Mucosa of stomach (tissue), 1 donor: ENCODE data around the gene ACTR10.

ENCODE experiments used
- H3K27me3 ChIP-seq: one replicate; pipeline ENCODE4 v1.7.0; 2013; ENCODE audit warnings: mild to moderate bottlenecking, low read length; ENCODE audit not compliant: control insufficient read depth, insufficient read depth
- H3K36me3 ChIP-seq: one replicate; pipeline ENCODE4 v1.7.0; 2013; ENCODE audit warnings: low read length; ENCODE audit not compliant: control insufficient read depth, insufficient read depth
- H3K4me1 ChIP-seq: one replicate; pipeline ENCODE4 v1.7.0; 2013; ENCODE audit warnings: mild to moderate bottlenecking, low read length; ENCODE audit not compliant: control insufficient read depth, insufficient read depth
- H3K4me3 ChIP-seq: one replicate; pipeline ENCODE4 v1.7.0; 2013; ENCODE audit warnings: low read length
- H3K9ac ChIP-seq: one replicate; pipeline ENCODE4 v1.7.0; 2013; ENCODE audit warnings: mild to moderate bottlenecking, low read length, moderate library complexity
- H3K9me3 ChIP-seq: one replicate; pipeline ENCODE4 v1.7.0; 2013; ENCODE audit warnings: mild to moderate bottlenecking, low read length, moderate library complexity; ENCODE audit not compliant: control insufficient read depth
- donor health status: Pancreatic carcinoma.

ACTR10 gene

DNA sequence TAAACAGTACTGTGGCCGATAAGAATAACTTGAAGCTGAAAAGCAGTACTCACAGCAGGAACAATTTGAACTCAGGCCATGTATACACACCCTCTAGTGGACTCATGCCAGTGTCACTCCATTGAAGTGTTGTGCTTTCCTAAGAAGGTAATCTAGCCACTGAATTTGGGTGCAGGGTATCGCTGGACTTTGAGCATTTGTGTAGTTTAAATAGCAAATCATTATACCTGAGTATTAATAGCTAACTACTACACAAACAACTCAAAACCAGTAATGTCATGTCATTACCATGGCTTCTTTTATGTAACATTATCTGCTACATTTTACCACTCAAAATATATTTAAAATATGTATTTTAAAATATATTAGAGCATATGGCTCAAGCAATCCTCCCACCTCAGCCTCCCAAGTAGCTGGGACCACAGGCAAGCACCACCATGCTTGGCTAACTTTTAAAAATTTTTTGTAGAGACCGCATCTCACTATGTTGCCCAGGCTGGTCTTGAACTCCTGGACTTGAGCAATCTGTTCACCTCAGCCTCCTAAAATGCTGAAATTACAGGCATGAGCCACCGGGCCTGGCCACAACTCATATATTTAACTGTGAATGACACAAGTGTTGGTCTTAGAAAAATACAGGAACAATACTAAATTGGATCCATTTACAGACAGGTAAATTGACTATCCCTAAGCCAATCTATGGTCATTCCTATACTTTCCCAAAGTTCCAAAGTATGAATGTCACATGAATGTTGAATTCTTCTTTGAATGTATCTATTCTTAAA lies 72.8 kb downstream of the ACTR10 start:
- H3K4me1 ChIP-seq = no peaks in the 10 kb centered on the region
- H3K27me3 ChIP-seq = no peaks in the 10 kb centered on the region
- H3K9me3 ChIP-seq = no peaks in the 10 kb centered on the region
- no peak overlapping the region for H3K4me3 ChIP-seq
- H3K9ac ChIP-seq = no peak overlapping the region
- no peaks in the 10 kb centered on the region for H3K36me3 ChIP-seq

- H3K36me3 ChIP-seq = no peaks in the 10 kb centered on the region
- no peaks in the 10 kb centered on the region for H3K9me3 ChIP-seq
- H3K4me1 ChIP-seq = no peaks in the 10 kb centered on the region
- H3K9ac ChIP-seq = no peak overlapping the region
- no peaks in the 10 kb centered on the region for H3K27me3 ChIP-seq
- H3K4me3 ChIP-seq = no peak overlapping the region
Measured at GRCh38 chr14:58274881-58275280, 74.9 kb downstream of the ACTR10 start.

- no peak overlapping the region for H3K9ac ChIP-seq
- H3K36me3 ChIP-seq = no peaks in the 10 kb centered on the region
- H3K4me3 ChIP-seq = no peak overlapping the region
- H3K9me3 ChIP-seq = no peaks in the 10 kb centered on the region
- no peaks in the 10 kb centered on the region for H3K4me1 ChIP-seq
- H3K27me3 ChIP-seq = no peaks in the 10 kb centered on the region
Measured at GRCh38 chr14:58275527-58276190, 75.7 kb downstream of the ACTR10 start.

DNA sequence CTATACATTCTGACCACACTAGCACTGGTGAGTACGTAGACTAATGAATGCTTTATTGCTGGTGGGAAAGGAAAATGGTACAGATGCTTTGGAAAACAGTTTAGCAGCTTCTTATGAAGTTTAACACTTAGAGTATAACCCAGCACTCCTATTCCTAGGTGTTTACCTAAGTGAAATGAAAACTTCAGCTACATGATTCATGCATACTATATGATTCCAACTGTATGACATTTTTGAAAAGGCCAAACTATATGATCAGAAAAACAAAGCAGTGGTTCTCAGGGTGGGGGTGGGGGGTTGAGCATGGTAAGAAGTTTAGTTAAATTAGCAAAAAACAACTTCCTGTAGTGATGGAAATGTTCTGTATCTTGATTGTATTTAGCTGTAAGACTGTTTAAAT lies 76.3 kb downstream of the ACTR10 start:
- no peak overlapping the region for H3K9ac ChIP-seq
- H3K9me3 ChIP-seq = no peaks in the 10 kb centered on the region
- no peak overlapping the region for H3K4me3 ChIP-seq
- H3K27me3 ChIP-seq = no peaks in the 10 kb centered on the region
- no peaks in the 10 kb centered on the region for H3K36me3 ChIP-seq
- peaks cover 3% of the 10 kb centered on the region for H3K4me1 ChIP-seq

DNA sequence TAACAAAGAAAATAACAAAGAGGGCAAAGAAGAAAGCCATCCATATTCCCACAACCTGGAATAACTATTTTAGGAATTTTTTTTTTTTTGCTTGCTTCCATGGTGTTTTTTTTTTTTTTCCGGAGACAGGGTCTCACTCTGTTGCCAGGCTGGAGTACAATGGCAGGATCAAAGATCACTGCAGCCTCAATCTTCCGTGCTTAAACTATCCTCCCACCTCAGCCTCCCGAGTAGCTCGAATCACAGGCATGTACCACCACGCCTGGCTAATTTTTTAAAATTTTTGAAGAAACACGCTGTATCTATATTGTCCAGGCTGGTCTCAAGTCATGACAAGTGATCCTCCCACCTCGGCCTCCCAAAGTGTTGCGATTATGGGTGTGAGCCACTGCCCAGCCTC lies 78.2 kb downstream of the ACTR10 start:
- H3K9ac ChIP-seq = no peak overlapping the region
- H3K27me3 ChIP-seq = no peaks in the 10 kb centered on the region
- no peaks in the 10 kb centered on the region for H3K9me3 ChIP-seq
- peaks cover 12% of the 10 kb centered on the region for H3K4me1 ChIP-seq
- H3K36me3 ChIP-seq = no peaks in the 10 kb centered on the region
- no peak overlapping the region for H3K4me3 ChIP-seq

GRCh38 chr14:58280954-58281787 lies 81.2 kb downstream of the ACTR10 start:
- Histone ChIP-seq H3K4me3 (no peak overlapping the region), H3K36me3 (peaks cover 9% of the 10 kb centered on the region), H3K4me1 (peaks cover 12% of the 10 kb centered on the region), H3K9me3 (no peaks in the 10 kb centered on the region), H3K9ac (peak overlapping the region; percentile 19), H3K27me3 (no peaks in the 10 kb centered on the region)

GRCh38 chr14:58281969-58282368 lies 82.0 kb downstream of the ACTR10 start:
- peaks cover 9% of the 10 kb centered on the region for H3K36me3 ChIP-seq
- H3K9me3 ChIP-seq = no peaks in the 10 kb centered on the region
- no peaks in the 10 kb centered on the region for H3K27me3 ChIP-seq
- no peak overlapping the region for H3K9ac ChIP-seq
- no peak overlapping the region for H3K4me3 ChIP-seq
- H3K4me1 ChIP-seq = peaks cover 12% of the 10 kb centered on the region

DNA sequence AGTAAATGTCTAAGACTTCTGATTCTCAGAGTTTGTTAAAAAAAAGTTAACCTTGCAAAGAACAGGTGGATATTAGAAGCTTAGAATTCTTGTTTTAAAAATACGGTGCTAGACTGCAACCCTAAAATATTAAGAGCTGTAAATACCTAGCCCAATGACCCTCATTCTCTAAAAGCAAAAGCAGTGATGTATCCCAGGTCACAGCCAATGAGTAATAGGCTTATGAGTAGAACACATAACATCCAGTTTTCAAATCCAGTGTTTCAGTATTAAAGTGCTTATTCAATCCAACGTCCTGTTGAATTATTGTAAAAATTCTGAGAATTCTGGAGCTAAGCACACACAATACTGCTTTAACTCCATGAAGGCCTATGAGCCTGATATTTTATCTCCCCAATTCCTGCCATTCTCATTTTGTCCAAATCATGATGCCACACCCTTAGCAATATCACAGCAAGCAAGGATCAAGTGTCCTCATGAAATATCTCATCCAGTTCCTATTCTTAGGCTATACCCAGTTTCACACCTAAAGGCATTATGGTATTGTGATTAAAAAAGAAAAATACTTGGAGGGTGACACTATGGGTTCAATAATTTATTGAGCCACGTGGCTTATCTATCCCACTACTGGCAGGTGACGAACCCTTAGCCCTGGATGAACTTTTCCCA lies 83.1 kb downstream of the ACTR10 start:
- Histone ChIP-seq H3K4me3 (no peak overlapping the region), H3K9me3 (no peaks in the 10 kb centered on the region), H3K4me1 (peaks cover 12% of the 10 kb centered on the region), H3K27me3 (no peaks in the 10 kb centered on the region), H3K36me3 (peaks cover 9% of the 10 kb centered on the region), H3K9ac (no peak overlapping the region)

DNA sequence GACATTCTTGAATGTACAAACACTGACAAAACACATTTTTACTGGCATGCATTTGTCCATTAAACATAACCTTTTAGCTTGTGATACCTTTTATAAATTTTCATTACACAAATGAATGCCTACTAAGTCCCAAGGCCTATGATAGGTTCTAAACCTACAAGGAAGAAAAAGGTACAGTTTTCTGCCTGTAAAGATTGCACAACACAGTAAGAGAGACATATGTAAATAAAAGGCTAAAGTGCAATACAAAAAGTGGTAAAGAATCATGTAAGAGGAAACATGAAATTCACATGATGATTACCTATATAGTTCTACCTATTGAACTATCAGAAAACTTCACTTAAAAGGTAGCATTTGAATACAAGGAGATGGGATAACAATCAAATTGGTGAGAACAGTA lies 83.8 kb downstream of the ACTR10 start:
- H3K4me3 ChIP-seq = no peak overlapping the region
- H3K9me3 ChIP-seq = no peaks in the 10 kb centered on the region
- peaks cover 12% of the 10 kb centered on the region for H3K4me1 ChIP-seq
- peaks cover 9% of the 10 kb centered on the region for H3K36me3 ChIP-seq
- no peaks in the 10 kb centered on the region for H3K27me3 ChIP-seq
- H3K9ac ChIP-seq = no peak overlapping the region

- H3K27me3 ChIP-seq = no peaks in the 10 kb centered on the region
- H3K4me3 ChIP-seq = no peak overlapping the region
- H3K4me1 ChIP-seq = peaks cover 12% of the 10 kb centered on the region
- no peak overlapping the region for H3K9ac ChIP-seq
- H3K36me3 ChIP-seq = peaks cover 9% of the 10 kb centered on the region
- H3K9me3 ChIP-seq = no peaks in the 10 kb centered on the region
Measured at GRCh38 chr14:58285132-58285531, 85.2 kb downstream of the ACTR10 start.
